Prostate gland (tissue), 2 donors: ENCODE data around the gene HS3ST6. TPM values are rescaled to one million over a fixed set of nuclear protein-coding genes. Genes with fewer than 3 reads are reported as not detected.
"Not testable (repeated sequence)": the region's sequence is repeated elsewhere in the genome, so short reads cannot be mapped to it uniquely, and the experiment has no call there.

Experiments used
- DNase-seq: peaks from one replicate; pipeline ENCODE4 v3.0.0-alpha.2; 2019; ENCODE audit warnings: low spot score
- H3K27ac ChIP-seq, 2 donors: fragments of 200-600 bp; sonication (generic); 2 replicates each; pipeline ENCODE4 v1.5.1; 2017 to 2019
- H3K27me3 ChIP-seq: fragments of 200-600 bp; sonication (generic); replicated peaks from 2 replicates; pipeline ENCODE4 v1.5.1; 2019; ENCODE audit not compliant: insufficient read depth
- H3K36me3 ChIP-seq, 2 donors: fragments of 200-600 bp; sonication (generic); 1 replicate in 1 of 2; 2 replicates in 1 of 2; pipeline versions ENCODE4 v1.5.1 to v1.8.1; 2017 to 2019
- H3K4me1 ChIP-seq: fragments of 200-600 bp; sonication (generic); replicated peaks from 2 replicates; pipeline ENCODE4 v1.5.1; 2019
- H3K4me3 ChIP-seq, 2 donors: fragments of 200-600 bp; sonication (generic); 2 replicates each; pipeline ENCODE4 v1.5.1; 2017 to 2019
- H3K9me3 ChIP-seq: fragments of 200-600 bp; sonication (generic); 2 replicates; pipeline ENCODE4 v1.5.1; 2017
- POLR2A ChIP-seq: fragments of 450-650 bp; IDR thresholded peaks from one replicate; pipeline ENCODE4 v1.6.1; 2016; ENCODE audit warnings: antibody characterized with exemption, mild to moderate bottlenecking
- POLR2AphosphoS5 ChIP-seq: sonication (generic); formaldehyde crosslinking; IDR thresholded peaks from one replicate; pipeline ENCODE4 v1.6.1; 2017; ENCODE audit warnings: antibody characterized with exemption
- WGBS: methylation state at CpG from one replicate; pipeline ENCODE4 v1.1.5; 2018; 5-methylcytosine and 5-hydroxymethylcytosine counted together
- intact Hi-C: fragments of 100-400 bp; cut with DNase I; formaldehyde crosslinking; loops from one replicate; pipeline ENCODE4 v1.14.2; 2022
- total RNA-seq, 2 donors: library from RNA; depleted of rRNA; stranded (reverse); fragments of >200 nt; gene quantifications; one replicate each; pipeline ENCODE4 v1.1.0, GENCODE V29; 2016
- TF ChIP-seq, protein P1 (sequence below), 4 experiments: fragments of 200-600 bp in 2 of 4; fragments of 450-650 bp in 2 of 4; sonication (generic) in 2 of 4; IDR thresholded peaks; 1 replicate in 3 of 4; 2 replicates in 1 of 4; pipeline ENCODE4 v1.5.1; 2016 to 2019; ENCODE audit warnings: antibody characterized with exemption in 4 of 4, mild to moderate bottlenecking in 2 of 4, moderate library complexity in 2 of 4

Gene HS3ST6
- total RNA-seq, 2 donors from 2014 or later, result 0.77 to 0.91 TPM

GRCh38 chr16:1890024-1890707 is 28.0 kb downstream of the HS3ST6 start:
- no peaks in the 10 kb centered on the region for H3K36me3 ChIP-seq
- intact Hi-C loops, result no loop called here
- no peak for DNase-seq
- H3K27me3 ChIP-seq, result peaks cover 3% of the 10 kb centered on the region
- no peaks in the 10 kb centered on the region for H3K4me1 ChIP-seq
- no peak overlapping the region for H3K4me3 ChIP-seq
- H3K9me3 ChIP-seq, result no peaks in the 10 kb centered on the region
- no peak overlapping the region for H3K27ac ChIP-seq
- WGBS, result 37% methylated on average over 16 of the region's 16 CpGs
- TF ChIP-seq POLR2A, result no peak
- TF ChIP-seq, protein P1, sequence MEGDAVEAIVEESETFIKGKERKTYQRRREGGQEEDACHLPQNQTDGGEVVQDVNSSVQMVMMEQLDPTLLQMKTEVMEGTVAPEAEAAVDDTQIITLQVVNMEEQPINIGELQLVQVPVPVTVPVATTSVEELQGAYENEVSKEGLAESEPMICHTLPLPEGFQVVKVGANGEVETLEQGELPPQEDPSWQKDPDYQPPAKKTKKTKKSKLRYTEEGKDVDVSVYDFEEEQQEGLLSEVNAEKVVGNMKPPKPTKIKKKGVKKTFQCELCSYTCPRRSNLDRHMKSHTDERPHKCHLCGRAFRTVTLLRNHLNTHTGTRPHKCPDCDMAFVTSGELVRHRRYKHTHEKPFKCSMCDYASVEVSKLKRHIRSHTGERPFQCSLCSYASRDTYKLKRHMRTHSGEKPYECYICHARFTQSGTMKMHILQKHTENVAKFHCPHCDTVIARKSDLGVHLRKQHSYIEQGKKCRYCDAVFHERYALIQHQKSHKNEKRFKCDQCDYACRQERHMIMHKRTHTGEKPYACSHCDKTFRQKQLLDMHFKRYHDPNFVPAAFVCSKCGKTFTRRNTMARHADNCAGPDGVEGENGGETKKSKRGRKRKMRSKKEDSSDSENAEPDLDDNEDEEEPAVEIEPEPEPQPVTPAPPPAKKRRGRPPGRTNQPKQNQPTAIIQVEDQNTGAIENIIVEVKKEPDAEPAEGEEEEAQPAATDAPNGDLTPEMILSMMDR (IDR thresholded peaks at IDR 0.05), result no peak
- TF ChIP-seq POLR2AphosphoS5, result no peak

- no peaks in the 10 kb centered on the region for H3K36me3 ChIP-seq
- DNase-seq, result no peak
- H3K4me3 ChIP-seq, result no peak overlapping the region
- H3K27ac ChIP-seq, result no peak overlapping the region
- WGBS, result 75% methylated on average over 14 of the region's 14 CpGs
- H3K27me3 ChIP-seq, result peaks cover 3% of the 10 kb centered on the region
- no peaks in the 10 kb centered on the region for H3K9me3 ChIP-seq
- TF ChIP-seq, protein P1 (IDR thresholded peaks at IDR 0.05), result no peak
- TF ChIP-seq POLR2AphosphoS5 (no peak), POLR2A (no peak)
- H3K4me1 ChIP-seq, result no peaks in the 10 kb centered on the region
- intact Hi-C loops, result no loop called here
These were observed 30.4 kb downstream of the HS3ST6 start for GRCh38 chr16:1887711-1888354.

DNA sequence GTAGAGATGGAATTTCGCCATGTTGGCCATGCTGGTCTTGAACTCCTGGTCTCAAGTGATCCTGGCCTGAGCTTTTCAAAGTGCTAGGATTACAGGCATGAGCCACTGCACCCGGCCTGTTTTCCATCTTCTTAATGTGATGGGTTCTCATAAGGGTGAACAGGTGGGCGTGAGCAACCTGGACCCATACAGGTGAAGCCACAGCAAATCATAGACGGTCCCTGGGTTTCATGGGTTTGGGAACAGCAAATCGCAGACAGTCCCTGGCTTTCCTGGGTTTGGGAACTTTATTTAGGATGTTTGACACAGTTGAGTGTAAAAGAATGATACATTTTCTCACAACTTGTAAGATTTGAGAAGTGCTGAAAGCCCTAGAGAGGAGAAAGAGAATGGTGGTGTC is 33.3 kb downstream of the HS3ST6 start:
- H3K4me1 ChIP-seq, result no peaks in the 10 kb centered on the region
- no peaks in the 10 kb centered on the region for H3K9me3 ChIP-seq
- no peaks in the 10 kb centered on the region for H3K27me3 ChIP-seq
- 73% methylated on average over 5 of the region's 5 CpGs for WGBS
- intact Hi-C loops, result no loop called here
- DNase-seq, result no peak
- H3K27ac ChIP-seq, result no peak overlapping the region
- TF ChIP-seq, protein P1 (IDR thresholded peaks at IDR 0.05), result no peak
- no peak for TF ChIP-seq POLR2A
- no peak for TF ChIP-seq POLR2AphosphoS5
- no peaks in the 10 kb centered on the region for H3K36me3 ChIP-seq
- H3K4me3 ChIP-seq, result no peak overlapping the region

GRCh38 chr16:1884155-1884760 is 34.0 kb downstream of the HS3ST6 start:
- no peaks in the 10 kb centered on the region for H3K4me1 ChIP-seq
- WGBS, result 60% methylated on average over 13 of the region's 13 CpGs
- no peak for DNase-seq
- H3K4me3 ChIP-seq, result no peak overlapping the region
- TF ChIP-seq, protein P1 (IDR thresholded peaks at IDR 0.05), result no peak
- TF ChIP-seq POLR2AphosphoS5, result no peak
- no peak for TF ChIP-seq POLR2A
- H3K27ac ChIP-seq, result no peak overlapping the region
- intact Hi-C loops, result no loop called here
- H3K36me3 ChIP-seq, result no peaks in the 10 kb centered on the region
- no peaks in the 10 kb centered on the region for H3K27me3 ChIP-seq
- H3K9me3 ChIP-seq, result no peaks in the 10 kb centered on the region

- H3K4me1 ChIP-seq, H3K9me3 ChIP-seq, H3K36me3 ChIP-seq, H3K27me3 ChIP-seq, H3K4me3 ChIP-seq, H3K27ac ChIP-seq, DNase-seq, intact Hi-C loops: not testable (repeated sequence)
- 89% methylated on average over 9 of the region's 9 CpGs for WGBS
These were observed 37.0 kb downstream of the HS3ST6 start for GRCh38 chr16:1881172-1881571.
